ENCODE measurements around the gene TTLL8.
"Not testable (repeated sequence)": the region's sequence is repeated elsewhere in the genome, so short reads cannot be mapped to it uniquely, and the experiment has no call there.

The TTLL8 gene

DNA sequence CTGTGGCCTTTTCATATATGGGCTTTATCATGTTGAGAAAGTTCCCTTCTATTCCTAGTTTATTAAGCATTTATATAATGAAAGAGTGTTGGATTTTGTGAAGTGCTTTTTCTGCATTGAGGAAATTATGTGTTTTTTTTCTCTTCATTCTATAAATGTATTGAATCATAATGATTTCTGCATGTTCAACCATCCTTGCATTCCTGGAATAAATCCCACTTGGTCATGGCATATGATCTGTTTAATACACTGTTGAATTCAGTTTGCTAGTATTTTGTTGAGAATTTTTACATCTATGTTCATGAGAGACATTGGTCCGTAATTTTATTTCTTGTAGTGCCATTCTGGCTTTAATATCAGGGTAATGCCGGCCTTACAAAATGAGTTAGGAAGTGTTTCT lies 71.8 kb downstream of the TTLL8 start:
- H3K4me1 ChIP-seq (ENCODE audit: control extremely low read depth in 1 of 4, control insufficient read depth in 4 of 4, insufficient read depth in 4 of 4, low read length in 3 of 4) = peaks cover 0 to 10% (median 4%) of the 10 kb centered on the region in 4 experiments
- DNase-seq = peak in 1 of 3 donors; percentile 24
- H3K36me3 ChIP-seq (ENCODE audit: control insufficient read depth in 4 of 4, insufficient read depth in 4 of 4, low read length in 3 of 4) = no peaks in the 10 kb centered on the region
- H3K9me3 ChIP-seq (ENCODE audit: control extremely low read depth in 1 of 5, control insufficient read depth in 4 of 5, insufficient read depth in 2 of 5, low read depth in 1 of 5, low read length in 4 of 5) = peaks cover 0 to 26% (median 13%) of the 10 kb centered on the region in 5 experiments
- H3K27me3 ChIP-seq (replicated peaks in 2 of 5; ENCODE audit: control insufficient read depth in 4 of 5, insufficient read depth in 5 of 5, low read length in 4 of 5) = peaks cover 0 to 21% (median 7%) of the 10 kb centered on the region in 5 experiments
- H3K4me3 ChIP-seq (ENCODE audit: control insufficient read depth in 1 of 7, extremely low read depth in 1 of 7, insufficient read depth in 4 of 7, low read depth in 2 of 7, low read length in 6 of 7) = no peak overlapping the region
- H3K27ac ChIP-seq (ENCODE audit: insufficient read depth in 1 of 2, low read depth in 1 of 2, low read length in 2 of 2, poor library complexity in 1 of 2, severe bottlenecking in 2 of 2) = no peak overlapping the region
- ChIA-PET POLR2A (no interaction called here), CTCF (interaction anchor here (2.4 to 5.0 kb wide), 2 partner anchors 8 to 56 kb away, joined by 11 to 54 read pairs; no protein-coding TSS in a partner anchor)
- no CpG with 5 or more reads among the region's 2 CpGs for WGBS (ENCODE audit: insufficient coverage)

DNA sequence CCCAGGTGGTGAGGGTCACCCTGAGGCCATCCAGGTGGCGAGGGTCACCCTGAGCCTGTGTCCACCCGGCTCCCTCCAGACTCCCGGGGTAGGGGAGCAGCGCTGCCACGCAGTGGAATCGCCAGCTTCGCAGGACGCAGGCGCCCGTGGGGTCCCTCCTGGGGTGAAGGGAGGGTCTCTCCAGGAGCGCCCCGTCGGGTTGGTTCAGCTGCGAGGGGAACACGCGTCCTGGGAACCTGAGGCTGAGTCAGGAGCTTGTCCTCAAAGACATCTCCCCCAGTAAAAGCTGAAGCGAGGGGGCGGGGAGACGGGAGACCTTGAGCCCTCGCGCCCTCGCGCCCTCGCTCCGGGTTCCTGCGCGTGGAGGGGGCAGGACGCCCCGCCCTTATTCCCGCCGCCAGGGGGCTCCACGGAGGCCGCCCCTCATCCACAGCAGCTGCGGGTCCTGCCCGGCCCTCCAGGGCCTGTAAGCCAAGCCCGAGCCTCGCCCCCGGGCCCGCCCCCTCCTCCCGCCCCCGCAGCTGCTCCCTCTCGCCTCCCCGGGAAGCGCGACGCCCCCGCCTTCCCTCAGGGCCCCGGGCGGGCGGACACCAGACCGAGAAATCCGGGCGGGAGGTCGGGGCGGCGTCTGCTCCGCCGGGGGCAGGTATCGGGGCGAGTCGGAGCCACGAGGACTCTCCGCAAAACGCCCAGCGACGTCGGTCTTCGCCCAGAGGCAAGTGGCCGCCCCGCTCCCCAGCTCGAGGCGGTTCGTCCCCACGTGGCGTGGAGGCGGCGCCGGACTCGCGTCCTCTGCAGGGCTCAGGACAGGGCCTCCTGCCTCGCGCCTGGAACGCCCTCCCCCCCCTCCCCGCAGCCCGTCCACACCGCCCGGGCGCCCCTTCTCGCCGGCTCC lies 74.7 kb downstream of the TTLL8 start:
- peaks cover 0 to 10% (median 4%) of the 10 kb centered on the region in 4 experiments for H3K4me1 ChIP-seq (ENCODE audit: control extremely low read depth in 1 of 4, control insufficient read depth in 4 of 4, insufficient read depth in 4 of 4, low read length in 3 of 4)
- no peak overlapping the region for H3K27ac ChIP-seq (ENCODE audit: insufficient read depth in 1 of 2, low read depth in 1 of 2, low read length in 2 of 2, poor library complexity in 1 of 2, severe bottlenecking in 2 of 2)
- peak; percentile 57 to 76 (median 75) for DNase-seq
- no peaks in the 10 kb centered on the region for H3K36me3 ChIP-seq (ENCODE audit: control insufficient read depth in 4 of 4, insufficient read depth in 4 of 4, low read length in 3 of 4)
- H3K27me3 ChIP-seq (replicated peaks in 2 of 5; ENCODE audit: control insufficient read depth in 4 of 5, insufficient read depth in 5 of 5, low read length in 4 of 5) = peaks cover 0 to 21% (median 7%) of the 10 kb centered on the region in 5 experiments
- 24% methylated on average over 47 of the region's 90 CpGs for WGBS (ENCODE audit: insufficient coverage)
- ChIA-PET POLR2A (interaction anchor here (0.6 to 0.9 kb wide), 4 partner anchors 12 to 49 kb away, joined by 3 read pairs; no protein-coding TSS in a partner anchor), CTCF (interaction anchor here (1.0 to 5.0 kb wide), 13 partner anchors 11 to 58 kb away, joined by 3 to 54 read pairs (median 4); no protein-coding TSS in a partner anchor)
- H3K4me3 ChIP-seq (ENCODE audit: control insufficient read depth in 1 of 7, extremely low read depth in 1 of 7, insufficient read depth in 4 of 7, low read depth in 2 of 7, low read length in 6 of 7) = peak overlapping the region in 1 of 7 experiments; percentile 11
- peaks cover 2 to 25% (median 5%) of the 10 kb centered on the region in 5 experiments for H3K9me3 ChIP-seq (ENCODE audit: control extremely low read depth in 1 of 5, control insufficient read depth in 4 of 5, insufficient read depth in 2 of 5, low read depth in 1 of 5, low read length in 4 of 5)

DNA sequence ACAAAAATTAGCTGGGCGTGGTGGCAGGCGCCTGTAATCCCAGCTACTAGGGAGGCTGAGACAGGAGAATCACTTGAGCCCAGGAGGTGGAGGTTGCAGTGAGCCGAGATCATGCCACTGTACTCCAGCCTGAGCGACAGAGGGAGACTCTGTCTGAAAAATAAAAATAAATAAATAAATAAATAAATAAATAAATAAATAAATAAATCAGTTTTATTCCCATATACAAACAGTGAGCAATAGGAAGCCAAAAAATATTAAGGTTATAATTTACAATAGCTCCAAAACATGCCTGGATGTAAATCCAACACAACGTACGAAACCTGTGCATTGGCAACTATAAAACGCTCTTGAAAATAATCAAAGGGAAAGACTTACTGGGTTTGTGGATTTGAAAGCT lies 76.3 kb downstream of the TTLL8 start:
- POLR2A ChIA-PET; H3K36me3 ChIP-seq (ENCODE audit: control insufficient read depth in 4 of 4, insufficient read depth in 4 of 4, low read length in 3 of 4); DNase-seq; H3K27ac ChIP-seq (ENCODE audit: insufficient read depth in 1 of 2, low read depth in 1 of 2, low read length in 2 of 2, poor library complexity in 1 of 2, severe bottlenecking in 2 of 2); H3K4me3 ChIP-seq (ENCODE audit: control insufficient read depth in 1 of 7, extremely low read depth in 1 of 7, insufficient read depth in 4 of 7, low read depth in 2 of 7, low read length in 6 of 7): not testable (repeated sequence)
- WGBS (ENCODE audit: insufficient coverage) = 100% methylated on average over 1 of the region's 7 CpGs
- CTCF ChIA-PET = interaction anchor here (0.9 to 5.0 kb wide), 7 partner anchors 9 to 72 kb away, joined by 3 to 54 read pairs (median 10); no protein-coding TSS in a partner anchor
- H3K4me1 ChIP-seq (ENCODE audit: control extremely low read depth in 1 of 4, control insufficient read depth in 4 of 4, insufficient read depth in 4 of 4, low read length in 3 of 4) = peaks cover 0 to 10% (median 4%) of the 10 kb centered on the region in 4 experiments
- H3K9me3 ChIP-seq (ENCODE audit: control extremely low read depth in 1 of 5, control insufficient read depth in 4 of 5, insufficient read depth in 2 of 5, low read depth in 1 of 5, low read length in 4 of 5) = peaks cover 2 to 24% (median 4%) of the 10 kb centered on the region in 5 experiments
- peaks cover 0 to 21% (median 7%) of the 10 kb centered on the region in 5 experiments for H3K27me3 ChIP-seq (replicated peaks in 2 of 5; ENCODE audit: control insufficient read depth in 4 of 5, insufficient read depth in 5 of 5, low read length in 4 of 5)

DNA sequence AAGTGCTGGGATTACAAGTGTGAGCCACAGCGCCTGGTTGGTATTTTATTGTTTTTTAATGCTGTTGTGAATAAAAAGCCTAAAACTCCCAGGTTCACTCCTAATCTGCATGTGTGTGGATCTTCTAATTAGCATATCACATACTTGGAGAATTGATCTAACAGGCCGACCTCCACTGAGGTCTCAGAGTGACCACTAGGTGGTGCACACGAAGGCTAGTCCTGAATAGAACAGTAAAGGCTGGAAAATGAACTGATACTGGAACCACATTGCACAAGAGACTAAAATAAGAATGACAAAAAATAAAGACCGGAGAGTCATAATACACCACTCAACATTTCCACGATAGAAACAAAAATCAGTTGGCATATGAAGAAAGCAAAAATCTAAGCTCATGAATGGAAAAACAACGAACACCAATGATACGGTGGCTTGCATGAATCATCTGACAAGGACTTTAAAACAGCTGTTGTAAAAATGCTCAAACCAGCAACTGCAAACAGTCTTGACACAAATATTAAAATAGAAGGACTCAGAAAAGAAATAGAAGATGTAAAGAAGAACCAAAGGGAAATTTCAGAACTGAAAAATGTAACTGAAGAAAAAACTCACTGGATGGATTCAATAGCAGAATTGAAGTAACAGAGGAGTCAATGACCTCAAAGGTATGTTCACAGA lies 78.4 kb downstream of the TTLL8 start:
- CTCF ChIA-PET = interaction anchor here (0.6 to 1.4 kb wide), 3 partner anchors 9 to 14 kb away, joined by 3 to 4 read pairs (median 3); no protein-coding TSS in a partner anchor
- peak in 2 of 3 donors; percentile 50 to 55 for DNase-seq
- WGBS (ENCODE audit: insufficient coverage) = 67% methylated on average over 2 of the region's 7 CpGs

DNA sequence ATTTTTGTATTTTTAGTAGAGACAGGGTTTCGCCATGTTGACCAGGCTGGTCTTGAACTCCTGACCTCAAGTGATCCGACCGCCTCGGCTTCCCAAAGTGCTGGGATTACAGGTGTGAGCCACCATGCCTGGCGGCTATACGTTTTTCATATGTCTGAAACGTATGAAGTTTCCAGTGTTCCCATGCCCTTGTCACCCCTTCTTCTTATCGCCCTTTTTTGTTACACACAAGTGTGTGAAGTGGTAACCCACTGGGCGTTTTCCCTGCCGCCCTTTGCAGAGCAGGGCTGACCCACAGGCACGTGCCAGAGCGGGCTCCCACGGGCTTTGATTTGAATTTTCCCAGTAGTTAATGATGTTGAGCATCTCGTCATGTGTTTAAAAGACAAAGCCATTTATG lies 80.5 kb downstream of the TTLL8 start:
- peaks cover 0 to 3% (median under 1%) of the 10 kb centered on the region in 5 experiments for H3K27me3 ChIP-seq (replicated peaks in 2 of 5; ENCODE audit: control insufficient read depth in 4 of 5, insufficient read depth in 5 of 5, low read length in 4 of 5)
- CTCF ChIA-PET = interaction anchor here (1.0 to 2.3 kb wide), 3 partner anchors 47 to 53 kb away, joined by 3 to 9 read pairs (median 5); no protein-coding TSS in a partner anchor
- no peak for DNase-seq
- no peak overlapping the region for H3K4me3 ChIP-seq (ENCODE audit: control insufficient read depth in 1 of 7, extremely low read depth in 1 of 7, insufficient read depth in 4 of 7, low read depth in 2 of 7, low read length in 6 of 7)
- POLR2A ChIA-PET = no interaction called here
- H3K9me3 ChIP-seq (ENCODE audit: control extremely low read depth in 1 of 5, control insufficient read depth in 4 of 5, insufficient read depth in 2 of 5, low read depth in 1 of 5, low read length in 4 of 5) = peaks cover 0 to 8% (median 2%) of the 10 kb centered on the region in 5 experiments
- no peaks in the 10 kb centered on the region for H3K36me3 ChIP-seq (ENCODE audit: control insufficient read depth in 4 of 4, insufficient read depth in 4 of 4, low read length in 3 of 4)
- 93% methylated on average over 8 of the region's 14 CpGs for WGBS (ENCODE audit: insufficient coverage)
- peaks cover 0 to 7% (median 4%) of the 10 kb centered on the region in 4 experiments for H3K4me1 ChIP-seq (ENCODE audit: control extremely low read depth in 1 of 4, control insufficient read depth in 4 of 4, insufficient read depth in 4 of 4, low read length in 3 of 4)
- no peak overlapping the region for H3K27ac ChIP-seq (ENCODE audit: insufficient read depth in 1 of 2, low read depth in 1 of 2, low read length in 2 of 2, poor library complexity in 1 of 2, severe bottlenecking in 2 of 2)

More for the DNA sequence above, 78.4 kb downstream of the TTLL8 start:
- no peaks in the 10 kb centered on the region for H3K36me3 ChIP-seq (ENCODE audit: control insufficient read depth in 4 of 4, insufficient read depth in 4 of 4, low read length in 3 of 4)
- H3K4me1 ChIP-seq (ENCODE audit: control extremely low read depth in 1 of 4, control insufficient read depth in 4 of 4, insufficient read depth in 4 of 4, low read length in 3 of 4) = peaks cover 0 to 14% (median 10%) of the 10 kb centered on the region in 4 experiments
- no peak overlapping the region for H3K4me3 ChIP-seq (ENCODE audit: control insufficient read depth in 1 of 7, extremely low read depth in 1 of 7, insufficient read depth in 4 of 7, low read depth in 2 of 7, low read length in 6 of 7)
- peaks cover 0 to 18% (median 6%) of the 10 kb centered on the region in 5 experiments for H3K27me3 ChIP-seq (replicated peaks in 2 of 5; ENCODE audit: control insufficient read depth in 4 of 5, insufficient read depth in 5 of 5, low read length in 4 of 5)
- H3K9me3 ChIP-seq (ENCODE audit: control extremely low read depth in 1 of 5, control insufficient read depth in 4 of 5, insufficient read depth in 2 of 5, low read depth in 1 of 5, low read length in 4 of 5) = peaks cover 0 to 9% (median 2%) of the 10 kb centered on the region in 5 experiments
- no peak overlapping the region for H3K27ac ChIP-seq (ENCODE audit: insufficient read depth in 1 of 2, low read depth in 1 of 2, low read length in 2 of 2, poor library complexity in 1 of 2, severe bottlenecking in 2 of 2)
- POLR2A ChIA-PET = no interaction called here

DNA sequence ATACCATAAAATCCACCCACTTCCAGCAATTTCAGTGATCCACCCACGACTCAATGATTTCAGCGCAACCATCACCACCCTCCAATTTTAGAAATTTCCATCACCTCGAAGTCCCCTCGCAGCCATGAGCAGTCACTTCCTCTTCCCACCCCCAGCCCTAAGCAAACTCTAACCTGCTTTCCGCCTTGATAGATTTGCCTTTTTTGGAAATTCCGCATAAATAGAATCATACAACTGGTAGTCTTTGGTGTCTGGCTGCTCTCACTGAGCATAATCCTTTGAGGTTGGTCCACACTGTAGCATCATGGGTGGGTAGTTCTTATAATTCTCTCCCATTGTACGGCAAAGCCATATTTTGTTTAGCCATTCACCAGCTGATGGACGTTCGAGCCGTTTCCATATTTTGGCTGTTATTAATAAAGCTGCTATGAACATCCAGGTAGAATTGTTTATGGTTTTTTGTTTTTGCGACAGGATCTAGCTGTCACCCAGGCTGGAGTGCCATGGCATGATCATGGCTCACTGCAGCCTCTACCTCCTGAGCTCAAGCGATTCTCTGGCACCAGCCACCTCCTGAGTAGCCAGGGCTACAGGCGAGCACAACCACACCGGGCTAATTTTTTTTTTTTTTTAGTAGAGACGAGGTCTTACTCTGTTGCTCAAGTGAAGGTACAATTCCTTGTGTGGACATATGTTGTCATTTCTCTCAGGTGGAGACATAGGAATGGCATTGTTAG lies 81.5 kb downstream of the TTLL8 start:
- Histone ChIP-seq H3K4me3 (ENCODE audit: control insufficient read depth in 1 of 7, extremely low read depth in 1 of 7, insufficient read depth in 4 of 7, low read depth in 2 of 7, low read length in 6 of 7) (no peak overlapping the region), H3K27me3 (replicated peaks in 2 of 5; ENCODE audit: control insufficient read depth in 4 of 5, insufficient read depth in 5 of 5, low read length in 4 of 5) (peaks cover 0 to 9% (median 0%) of the 10 kb centered on the region in 5 experiments), H3K36me3 (ENCODE audit: control insufficient read depth in 4 of 4, insufficient read depth in 4 of 4, low read length in 3 of 4) (no peaks in the 10 kb centered on the region), H3K4me1 (ENCODE audit: control extremely low read depth in 1 of 4, control insufficient read depth in 4 of 4, insufficient read depth in 4 of 4, low read length in 3 of 4) (peaks cover 0 to 13% (median 10%) of the 10 kb centered on the region in 4 experiments), H3K9me3 (ENCODE audit: control extremely low read depth in 1 of 5, control insufficient read depth in 4 of 5, insufficient read depth in 2 of 5, low read depth in 1 of 5, low read length in 4 of 5) (peaks cover 0 to 8% (median 2%) of the 10 kb centered on the region in 5 experiments), H3K27ac (ENCODE audit: insufficient read depth in 1 of 2, low read depth in 1 of 2, low read length in 2 of 2, poor library complexity in 1 of 2, severe bottlenecking in 2 of 2) (no peak overlapping the region)
- DNase-seq = peak in 2 of 3 donors; percentile 60 to 73
- 77% methylated on average over 14 of the region's 15 CpGs for WGBS (ENCODE audit: insufficient coverage)
- POLR2A ChIA-PET = interaction anchor here (0.7 to 1.0 kb wide), 2 partner anchors 11 to 75 kb away, joined by 3 read pairs; no protein-coding TSS in a partner anchor
- CTCF ChIA-PET = interaction anchor here (0.9 to 2.3 kb wide), 2 partner anchors 46 to 54 kb away, joined by 3 to 9 read pairs; no protein-coding TSS in a partner anchor
